Measurements from ENCODE around the gene BBS4. TPM values are rescaled to one million over a fixed set of nuclear protein-coding genes. Genes with fewer than 3 reads are reported as not detected.

Gene BBS4
- total RNA-seq, 1 donor from 2014 or later: 17.7 TPM

- H3K27me3 ChIP-seq (ENCODE audit: insufficient read depth, low read length): no peaks in the 10 kb centered on the region
- no peaks in the 10 kb centered on the region for H3K9me3 ChIP-seq (ENCODE audit: insufficient read depth, low read depth, low read length)
- H3K9me3 Mint-ChIP-seq (ENCODE audit: unreplicated experiment): no peaks in the 10 kb centered on the region
- H3K27ac Mint-ChIP-seq (ENCODE audit: unreplicated experiment): peak overlapping the region; percentile 96
- no peak for FAIRE-seq
- H3K9ac ChIP-seq (ENCODE audit: low read length): peak overlapping the region; percentile 92
- H3K4me2 ChIP-seq (ENCODE audit: low read length): peak overlapping the region; percentile 51
- H3K4me3 ChIP-seq (ENCODE audit: insufficient read depth, low read depth, low read length): no peak overlapping the region
- TF ChIP-seq CTCF (IDR thresholded peaks at IDR 0.05; ENCODE audit: insufficient read depth, low read depth, low read length): no peak
- no peak for TF ChIP-seq EZH2 (IDR thresholded peaks at IDR 0.05; ENCODE audit: insufficient read depth, low read length)
- H4K20me1 ChIP-seq (ENCODE audit: insufficient read depth, low read length): peaks cover 16% of the 10 kb centered on the region
- H3K36me3 Mint-ChIP-seq (ENCODE audit: low read depth, unreplicated experiment): no peaks in the 10 kb centered on the region
- H3K79me2 ChIP-seq (ENCODE audit: insufficient read depth, low read length): peaks cover 27% of the 10 kb centered on the region
- H2AFZ ChIP-seq (ENCODE audit: low read depth, low read length): peak overlapping the region; percentile 90
- no peaks in the 10 kb centered on the region for H3K36me3 ChIP-seq (ENCODE audit: insufficient read depth, low read length)
- peak overlapping the region; percentile 86 for H3K27ac ChIP-seq (ENCODE audit: low read depth, low read length)
- no peak overlapping the region for H3K4me3 Mint-ChIP-seq (ENCODE audit: unreplicated experiment)
- peaks cover 34% of the 10 kb centered on the region for H3K4me1 ChIP-seq (ENCODE audit: insufficient read depth, low read length)
- peaks cover 51% of the 10 kb centered on the region for H3K4me1 Mint-ChIP-seq (ENCODE audit: low read depth, unreplicated experiment)
- no peak for DNase-seq (ENCODE audit: low read depth)
- peaks cover 2% of the 10 kb centered on the region for H3K27me3 Mint-ChIP-seq (ENCODE audit: low read depth, unreplicated experiment)
These were observed 99.8 kb downstream of the BBS4 start for GRCh38 chr15:72785841-72786240.

GRCh38 chr15:72786242-72786641 is 100.2 kb downstream of the BBS4 start:
- H3K4me3 ChIP-seq (ENCODE audit: insufficient read depth, low read depth, low read length): no peak overlapping the region
- H3K27me3 Mint-ChIP-seq (ENCODE audit: low read depth, unreplicated experiment): peaks cover 2% of the 10 kb centered on the region
- no peaks in the 10 kb centered on the region for H3K36me3 Mint-ChIP-seq (ENCODE audit: low read depth, unreplicated experiment)
- no peak overlapping the region for H3K9ac ChIP-seq (ENCODE audit: low read length)
- H3K9me3 Mint-ChIP-seq (ENCODE audit: unreplicated experiment): no peaks in the 10 kb centered on the region
- H3K4me3 Mint-ChIP-seq (ENCODE audit: unreplicated experiment): no peak overlapping the region
- H3K4me2 ChIP-seq (ENCODE audit: low read length): no peak overlapping the region
- H3K36me3 ChIP-seq (ENCODE audit: insufficient read depth, low read length): no peaks in the 10 kb centered on the region
- TF ChIP-seq CTCF (IDR thresholded peaks at IDR 0.05; ENCODE audit: insufficient read depth, low read depth, low read length) (no peak), EZH2 (IDR thresholded peaks at IDR 0.05; ENCODE audit: insufficient read depth, low read length) (no peak)
- FAIRE-seq (no peak), DNase-seq (ENCODE audit: low read depth) (no peak)
- H3K9me3 ChIP-seq (ENCODE audit: insufficient read depth, low read depth, low read length): no peaks in the 10 kb centered on the region
- H3K27ac ChIP-seq (ENCODE audit: low read depth, low read length): no peak overlapping the region
- H3K4me1 ChIP-seq (ENCODE audit: insufficient read depth, low read length): peaks cover 34% of the 10 kb centered on the region
- peaks cover 12% of the 10 kb centered on the region for H4K20me1 ChIP-seq (ENCODE audit: insufficient read depth, low read length)
- peaks cover 23% of the 10 kb centered on the region for H3K79me2 ChIP-seq (ENCODE audit: insufficient read depth, low read length)
- no peak overlapping the region for H2AFZ ChIP-seq (ENCODE audit: low read depth, low read length)
- H3K4me1 Mint-ChIP-seq (ENCODE audit: low read depth, unreplicated experiment): peaks cover 47% of the 10 kb centered on the region
- peak overlapping the region; percentile 96 for H3K27ac Mint-ChIP-seq (ENCODE audit: unreplicated experiment)
- no peaks in the 10 kb centered on the region for H3K27me3 ChIP-seq (ENCODE audit: insufficient read depth, low read length)

- peak overlapping the region; percentile 96 for H3K27ac Mint-ChIP-seq (ENCODE audit: unreplicated experiment)
- TF ChIP-seq EZH2 (IDR thresholded peaks at IDR 0.05; ENCODE audit: insufficient read depth, low read length): no peak
- no peak for TF ChIP-seq CTCF (IDR thresholded peaks at IDR 0.05; ENCODE audit: insufficient read depth, low read depth, low read length)
These were observed 100.8 kb downstream of the BBS4 start for GRCh38 chr15:72786676-72787345.

More at GRCh38 chr15:72786676-72787345, 100.8 kb downstream of the BBS4 start:
- DNase-seq (ENCODE audit: low read depth) (no peak), FAIRE-seq (no peak)
- Mint-ChIP-seq H3K27me3 (ENCODE audit: low read depth, unreplicated experiment) (peaks cover 2% of the 10 kb centered on the region), H3K9me3 (ENCODE audit: unreplicated experiment) (no peaks in the 10 kb centered on the region), H3K4me3 (ENCODE audit: unreplicated experiment) (no peak overlapping the region), H3K4me1 (ENCODE audit: low read depth, unreplicated experiment) (peaks cover 43% of the 10 kb centered on the region), H3K36me3 (ENCODE audit: low read depth, unreplicated experiment) (no peaks in the 10 kb centered on the region)
- Histone ChIP-seq H3K4me1 (ENCODE audit: insufficient read depth, low read length) (peaks cover 33% of the 10 kb centered on the region), H3K36me3 (ENCODE audit: insufficient read depth, low read length) (no peaks in the 10 kb centered on the region), H3K27ac (ENCODE audit: low read depth, low read length) (no peak overlapping the region), H3K27me3 (ENCODE audit: insufficient read depth, low read length) (no peaks in the 10 kb centered on the region), H4K20me1 (ENCODE audit: insufficient read depth, low read length) (peaks cover 7% of the 10 kb centered on the region), H3K4me3 (ENCODE audit: insufficient read depth, low read depth, low read length) (no peak overlapping the region), H3K79me2 (ENCODE audit: insufficient read depth, low read length) (peaks cover 17% of the 10 kb centered on the region), H3K4me2 (ENCODE audit: low read length) (no peak overlapping the region), H3K9ac (ENCODE audit: low read length) (no peak overlapping the region), H3K9me3 (ENCODE audit: insufficient read depth, low read depth, low read length) (no peaks in the 10 kb centered on the region), H2AFZ (ENCODE audit: low read depth, low read length) (no peak overlapping the region)

Data from astrocyte (in vitro differentiated cells and primary cell).